ENCODE data around the gene NUBPL.

Gene NUBPL

DNA sequence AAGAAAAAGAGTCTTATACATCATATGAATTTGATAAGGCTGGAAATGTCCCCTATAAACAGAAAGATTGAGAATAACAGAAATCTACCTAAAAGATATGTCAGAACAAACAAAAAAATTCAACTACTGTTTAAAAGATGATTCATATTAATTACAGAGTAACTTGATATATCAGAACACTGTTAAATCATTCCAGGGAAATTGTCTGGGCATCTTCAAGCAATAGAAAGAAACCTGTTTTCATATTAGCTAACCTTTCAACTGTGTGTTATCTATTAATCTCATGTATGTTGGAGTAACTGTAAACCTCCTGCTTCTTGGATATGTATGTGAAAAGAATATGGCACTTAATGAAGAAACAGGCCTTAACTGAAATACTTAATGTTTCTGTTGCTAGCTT lies 96.7 kb downstream of the NUBPL start:
- TF ChIP-seq CTCF (conservative IDR thresholded peaks at IDR 0.05; ENCODE audit: low read length) (no peak), EZH2phosphoT487 (IDR thresholded peaks at IDR 0.05; ENCODE audit: borderline replicate concordance) (no peak)
- Histone ChIP-seq H3F3A (ENCODE audit: low read depth) (no peaks in the 10 kb centered on the region), H2AFZ (ENCODE audit: low read length) (no peak overlapping the region), H3K4me1 (ENCODE audit: insufficient read depth, low read length, poor library complexity, severe bottlenecking) (peaks cover 32% of the 10 kb centered on the region), H3K4me2 (ENCODE audit: low read depth, low read length, poor library complexity, severe bottlenecking) (no peak overlapping the region), H3K9me3 (ENCODE audit: insufficient read depth, low read depth, low read length) (peaks cover 3% of the 10 kb centered on the region; the same call in 1 of the 2 replicates), H3K36me3 (ENCODE audit: insufficient read depth, low read length) (no peaks in the 10 kb centered on the region), H3K9me2 (replicated peaks; ENCODE audit: low read depth, low read length) (no peaks in the 10 kb centered on the region), H3K79me2 (ENCODE audit: insufficient read depth, low read length) (no peaks in the 10 kb centered on the region), H4K20me1 (ENCODE audit: insufficient read depth, low read length, poor library complexity, severe bottlenecking) (no peaks in the 10 kb centered on the region), H3K27me3 (ENCODE audit: insufficient read depth, low read length, poor library complexity, severe bottlenecking) (no peaks in the 10 kb centered on the region), H3K4me3 (ENCODE audit: low read length, poor library complexity, severe bottlenecking) (no peak overlapping the region), H3K9ac (ENCODE audit: low read depth, low read length, poor library complexity, severe bottlenecking) (no peak overlapping the region)

- H3K9me2 ChIP-seq (replicated peaks; ENCODE audit: low read depth, low read length) = no peaks in the 10 kb centered on the region
- no peak overlapping the region for H3K4me3 ChIP-seq (ENCODE audit: low read length, poor library complexity, severe bottlenecking)
- no peak overlapping the region for H3K4me2 ChIP-seq (ENCODE audit: low read depth, low read length, poor library complexity, severe bottlenecking)
- H3K9ac ChIP-seq (ENCODE audit: low read depth, low read length, poor library complexity, severe bottlenecking) = no peak overlapping the region
- H3K79me2 ChIP-seq (ENCODE audit: insufficient read depth, low read length) = no peaks in the 10 kb centered on the region
- TF ChIP-seq CTCF (conservative IDR thresholded peaks at IDR 0.05; ENCODE audit: low read length) = no peak
- TF ChIP-seq EZH2phosphoT487 (IDR thresholded peaks at IDR 0.05; ENCODE audit: borderline replicate concordance) = no peak
- peaks cover 32% of the 10 kb centered on the region for H3K4me1 ChIP-seq (ENCODE audit: insufficient read depth, low read length, poor library complexity, severe bottlenecking)
- H3K9me3 ChIP-seq (ENCODE audit: insufficient read depth, low read depth, low read length) = no peaks in the 10 kb centered on the region
- no peaks in the 10 kb centered on the region for H3K27me3 ChIP-seq (ENCODE audit: insufficient read depth, low read length, poor library complexity, severe bottlenecking)
- H3K36me3 ChIP-seq (ENCODE audit: insufficient read depth, low read length) = no peaks in the 10 kb centered on the region
- H4K20me1 ChIP-seq (ENCODE audit: insufficient read depth, low read length, poor library complexity, severe bottlenecking) = no peaks in the 10 kb centered on the region
- H2AFZ ChIP-seq (ENCODE audit: low read length) = no peak overlapping the region
- no peaks in the 10 kb centered on the region for H3F3A ChIP-seq (ENCODE audit: low read depth)
Measured at GRCh38 chr14:31659278-31659677, 98.1 kb downstream of the NUBPL start.

DNA sequence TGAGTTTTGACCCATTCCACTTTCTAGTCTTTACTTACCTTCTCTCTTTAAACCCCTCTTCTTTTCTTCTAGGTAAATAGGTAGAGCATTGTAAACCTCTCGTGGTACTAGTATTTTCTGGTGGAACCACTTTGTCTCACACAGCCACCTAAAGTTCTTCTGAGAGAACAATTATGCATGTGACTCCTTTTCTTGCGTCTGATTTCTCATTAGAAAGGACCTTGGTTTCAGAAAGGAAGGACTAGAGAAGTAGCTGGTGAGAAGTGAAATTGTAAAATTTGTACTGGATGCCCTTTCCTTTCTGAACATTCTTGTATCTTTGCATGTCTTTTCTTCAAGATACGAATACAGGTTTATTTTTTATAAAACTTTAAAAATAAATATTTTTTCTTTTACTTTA lies 99.0 kb downstream of the NUBPL start:
- H2AFZ ChIP-seq (ENCODE audit: low read length) = no peak overlapping the region
- H4K20me1 ChIP-seq (ENCODE audit: insufficient read depth, low read length, poor library complexity, severe bottlenecking) = no peaks in the 10 kb centered on the region
- peaks cover 32% of the 10 kb centered on the region for H3K4me1 ChIP-seq (ENCODE audit: insufficient read depth, low read length, poor library complexity, severe bottlenecking)
- no peak overlapping the region for H3K4me2 ChIP-seq (ENCODE audit: low read depth, low read length, poor library complexity, severe bottlenecking)
- no peak for TF ChIP-seq CTCF (conservative IDR thresholded peaks at IDR 0.05; ENCODE audit: low read length)
- no peak for TF ChIP-seq EZH2phosphoT487 (IDR thresholded peaks at IDR 0.05; ENCODE audit: borderline replicate concordance)
- H3K9me2 ChIP-seq (replicated peaks; ENCODE audit: low read depth, low read length) = no peaks in the 10 kb centered on the region
- no peaks in the 10 kb centered on the region for H3K9me3 ChIP-seq (ENCODE audit: insufficient read depth, low read depth, low read length)
- no peaks in the 10 kb centered on the region for H3F3A ChIP-seq (ENCODE audit: low read depth)
- H3K36me3 ChIP-seq (ENCODE audit: insufficient read depth, low read length) = no peaks in the 10 kb centered on the region
- H3K27me3 ChIP-seq (ENCODE audit: insufficient read depth, low read length, poor library complexity, severe bottlenecking) = no peaks in the 10 kb centered on the region
- no peaks in the 10 kb centered on the region for H3K79me2 ChIP-seq (ENCODE audit: insufficient read depth, low read length)
- no peak overlapping the region for H3K9ac ChIP-seq (ENCODE audit: low read depth, low read length, poor library complexity, severe bottlenecking)
- H3K4me3 ChIP-seq (ENCODE audit: low read length, poor library complexity, severe bottlenecking) = no peak overlapping the region
